GM23338 (cell line): ENCODE data around the gene ZNF148. TPM values are rescaled to one million over a fixed set of nuclear protein-coding genes. Genes with fewer than 3 reads are reported as not detected.

Experiments
- ATAC-seq: fragments of 200-7000 bp; cut with Tn5 transposase; 3 replicates; pipeline ENCODE4 v1.9.1; 2020
- DNase-seq: peaks from one replicate; pipeline ENCODE4 v3.0.0-alpha.2; 2015; ENCODE audit warnings: low spot score
- H2AFZ ChIP-seq: fragments of 200-600 bp; sonication (generic); 2 replicates; pipeline ENCODE4 v1.8.0; 2016; ENCODE audit warnings: antibody characterized with exemption, mild to moderate bottlenecking, moderate library complexity
- H3F3A ChIP-seq: fragments of 200-600 bp; sonication (generic); replicated peaks from 2 replicates; pipeline ENCODE4 v1.8.0; 2017; ENCODE audit warnings: antibody characterized with exemption, mixed run types, low read depth
- H3K27ac ChIP-seq: fragments of 200-600 bp; sonication (generic); 2 replicates; pipeline ENCODE4 v1.6.1; 2016; ENCODE audit warnings: low read depth
- H3K27me3 ChIP-seq: fragments of 200-600 bp; sonication (generic); 2 replicates; pipeline ENCODE4 v1.8.0; 2016; ENCODE audit warnings: mild to moderate bottlenecking, mixed run types, moderate library complexity; ENCODE audit not compliant: insufficient read depth
- H3K36me3 ChIP-seq: fragments of 200-600 bp; sonication (generic); 2 replicates; pipeline ENCODE4 v1.8.0; 2016; ENCODE audit warnings: mild to moderate bottlenecking; ENCODE audit not compliant: insufficient read depth
- H3K4me1 ChIP-seq: fragments of 200-600 bp; sonication (generic); 2 replicates; pipeline ENCODE4 v1.8.0; 2016; ENCODE audit warnings: mild to moderate bottlenecking, moderate library complexity; ENCODE audit not compliant: insufficient read depth
- H3K4me2 ChIP-seq: fragments of 200-600 bp; sonication (generic); 2 replicates; pipeline ENCODE4 v1.7.1; 2017; ENCODE audit warnings: mixed run types
- H3K4me3 ChIP-seq: fragments of 200-600 bp; sonication (generic); 2 replicates; pipeline ENCODE4 v1.6.1; 2016; ENCODE audit warnings: mixed run types
- H3K79me2 ChIP-seq: fragments of 200-600 bp; sonication (generic); replicated peaks from 2 replicates; pipeline ENCODE4 v1.8.0; 2017; ENCODE audit warnings: mild to moderate bottlenecking; ENCODE audit not compliant: insufficient read depth
- H3K9me2 ChIP-seq: fragments of 200-600 bp; sonication (generic); 2 replicates; pipeline ENCODE4 v1.8.0; 2017; ENCODE audit not compliant: insufficient read depth
- H4K20me1 ChIP-seq: fragments of 200-600 bp; sonication (generic); replicated peaks from 2 replicates; pipeline ENCODE4 v1.8.0; 2017; ENCODE audit warnings: mild to moderate bottlenecking; ENCODE audit not compliant: insufficient read depth
- H3K27ac Mint-ChIP-seq: 2 replicates; pipeline ENCODE4 v1.8.0; 2020; ENCODE audit warnings: inconsistent platforms, mild to moderate bottlenecking, moderate library complexity, mixed read lengths
- H3K27me3 Mint-ChIP-seq: 3 replicates; pipeline ENCODE4 v1.8.0; 2022; ENCODE audit warnings: low read depth, mild to moderate bottlenecking, moderate library complexity, mixed read lengths, inconsistent platforms; ENCODE audit not compliant: insufficient read depth, poor library complexity
- H3K36me3 Mint-ChIP-seq: 3 replicates; pipeline ENCODE4 v1.8.0; 2021; ENCODE audit warnings: low read depth, mild to moderate bottlenecking, inconsistent platforms, moderate library complexity, mixed read lengths
- H3K4me1 Mint-ChIP-seq: 3 replicates; pipeline ENCODE4 v1.8.0; 2020; ENCODE audit warnings: mild to moderate bottlenecking, inconsistent platforms, mixed read lengths
- H3K4me3 Mint-ChIP-seq: 3 replicates; pipeline ENCODE4 v1.8.0; 2021; ENCODE audit warnings: moderate library complexity, mild to moderate bottlenecking, inconsistent platforms, mixed read lengths
- H3K9me3 Mint-ChIP-seq: 3 replicates; pipeline ENCODE4 v1.8.0; 2020; ENCODE audit warnings: moderate library complexity, mild to moderate bottlenecking, inconsistent platforms, mixed read lengths
- CREB1 ChIP-seq: fragments of 250-450 bp; sonication (Bioruptor Pico); IDR thresholded peaks from 2 replicates; pipeline ENCODE4 v1.5.0; 2020; ENCODE audit warnings: low read depth, mild to moderate bottlenecking, moderate library complexity
- NANOG ChIP-seq: IDR thresholded peaks from 2 replicates; pipeline ENCODE4 v1.6.1; 2016; ENCODE audit warnings: antibody characterized with exemption, borderline replicate concordance
- POLR2AphosphoS5 ChIP-seq: IDR thresholded peaks from 2 replicates; pipeline ENCODE4 v1.6.1; 2016; ENCODE audit warnings: antibody characterized with exemption, low read depth
- REST ChIP-seq: IDR thresholded peaks from one replicate; pipeline ENCODE4 v1.6.1; 2018; ENCODE audit warnings: antibody characterized with exemption; ENCODE audit not compliant: unreplicated experiment
- STAT1 ChIP-seq: IDR thresholded peaks from one replicate; pipeline ENCODE4 v1.6.1; 2016; ENCODE audit warnings: antibody characterized with exemption; ENCODE audit not compliant: unreplicated experiment
- ZNF114 ChIP-seq: fragments of 250-450 bp; sonication (Bioruptor Pico); IDR thresholded peaks from 2 replicates; pipeline ENCODE4 v1.5.0; 2020; ENCODE audit warnings: mild to moderate bottlenecking, moderate library complexity
- ZNF462 ChIP-seq: fragments of 250-450 bp; sonication (Bioruptor Pico); IDR thresholded peaks from 2 replicates; pipeline ENCODE4 v1.5.0; 2020; ENCODE audit warnings: mild to moderate bottlenecking, moderate library complexity
- polyA plus RNA-seq: library from polyadenylated mRNA; unstranded; fragments of >200 nt; fragmentation: Nextera tagmentation; extraction: Ambion mirVana; gene quantifications from 2 replicates; pipeline ENCODE4 v1.2.1, GENCODE V29; 2016
- total RNA-seq: library from RNA; depleted of rRNA; stranded (reverse); fragments of >200 nt; shearing (Covaris generic); gene quantifications from 2 replicates; pipeline ENCODE4 v1.2.3, GENCODE V29; 2014
- TF ChIP-seq, protein P1 (sequence below): IDR thresholded peaks from 2 replicates; pipeline ENCODE4 v1.6.1; 2016; ENCODE audit warnings: antibody characterized with exemption

Gene ZNF148
- total and polyA plus RNA-seq, 2 experiments from 2014 or later: 13.9 to 16.9 TPM

DNA sequence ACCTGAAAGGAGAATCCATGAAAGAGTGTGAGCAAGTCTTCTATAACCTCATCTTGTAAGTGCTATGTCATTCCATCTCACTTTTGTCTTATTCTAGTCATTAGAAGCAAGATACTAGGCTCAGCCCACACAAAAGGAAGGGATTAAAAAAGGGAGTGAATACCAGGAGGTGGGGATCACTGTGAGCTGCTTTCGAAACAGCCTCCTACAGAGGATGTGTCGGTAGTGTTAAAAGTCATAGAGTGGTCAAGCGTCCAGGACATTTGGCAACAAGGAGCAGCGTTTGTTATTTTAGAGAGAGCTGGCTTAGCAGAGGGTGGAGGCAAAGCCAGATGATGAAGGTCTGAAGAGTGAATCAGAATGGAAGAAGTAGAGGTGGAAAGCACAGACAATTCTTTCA lies 11.7 kb upstream of the ZNF148 start (continued):
- TF ChIP-seq ZNF462 (CRISPR knock-in tag) (no peak), REST (no peak)

DNA sequence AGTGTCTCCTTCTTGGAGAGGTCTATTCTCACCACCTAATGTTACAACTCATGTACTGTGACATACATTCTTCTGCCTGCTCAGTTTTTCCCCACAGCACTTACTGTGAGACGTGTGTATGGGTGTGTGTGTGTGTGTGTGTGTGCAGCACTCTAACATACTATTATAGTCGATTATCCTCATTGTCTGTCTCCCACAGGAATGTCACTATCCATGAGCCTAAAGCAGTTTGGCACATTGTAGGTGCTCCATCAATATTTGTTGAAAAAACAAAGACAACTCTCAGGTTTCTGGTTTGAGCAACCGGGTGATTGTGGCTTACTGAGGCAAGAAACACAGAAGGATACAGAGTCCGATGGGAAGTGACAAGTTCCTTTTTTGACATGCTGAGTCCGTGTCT lies 8.6 kb upstream of the ZNF148 start:
- Histone ChIP-seq H3K27me3 (no peaks in the 10 kb centered on the region), H2AFZ (no peak overlapping the region), H3K79me2 (no peaks in the 10 kb centered on the region), H3K27ac (no peak overlapping the region), H3K4me3 (no peak overlapping the region), H3K9me2 (no peaks in the 10 kb centered on the region), H4K20me1 (no peaks in the 10 kb centered on the region), H3K4me2 (no peak overlapping the region), H3K36me3 (no peaks in the 10 kb centered on the region), H3K4me1 (no peaks in the 10 kb centered on the region; the same call in 1 of the 2 replicates), H3F3A (no peaks in the 10 kb centered on the region)
- ATAC-seq (no peak), DNase-seq (no peak)
- no peaks in the 10 kb centered on the region for H3K4me1 Mint-ChIP-seq
- H3K4me3 Mint-ChIP-seq: no peak overlapping the region
- TF ChIP-seq, protein P1, sequence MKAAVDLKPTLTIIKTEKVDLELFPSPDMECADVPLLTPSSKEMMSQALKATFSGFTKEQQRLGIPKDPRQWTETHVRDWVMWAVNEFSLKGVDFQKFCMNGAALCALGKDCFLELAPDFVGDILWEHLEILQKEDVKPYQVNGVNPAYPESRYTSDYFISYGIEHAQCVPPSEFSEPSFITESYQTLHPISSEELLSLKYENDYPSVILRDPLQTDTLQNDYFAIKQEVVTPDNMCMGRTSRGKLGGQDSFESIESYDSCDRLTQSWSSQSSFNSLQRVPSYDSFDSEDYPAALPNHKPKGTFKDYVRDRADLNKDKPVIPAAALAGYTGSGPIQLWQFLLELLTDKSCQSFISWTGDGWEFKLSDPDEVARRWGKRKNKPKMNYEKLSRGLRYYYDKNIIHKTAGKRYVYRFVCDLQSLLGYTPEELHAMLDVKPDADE: no peak
- TF ChIP-seq CREB1 (CRISPR knock-in tag): no peak
- no peak for TF ChIP-seq NANOG
- TF ChIP-seq POLR2AphosphoS5: no peak
- no peak for TF ChIP-seq ZNF114 (CRISPR knock-in tag)
- TF ChIP-seq STAT1: no peak
- H3K9me3 Mint-ChIP-seq: no peaks in the 10 kb centered on the region; the same call in 2 of the 3 replicates
- H3K27me3 Mint-ChIP-seq: peaks cover 5% of the 10 kb centered on the region
- H3K27ac Mint-ChIP-seq: no peak overlapping the region
- no peaks in the 10 kb centered on the region for H3K36me3 Mint-ChIP-seq
